ENCODE measurements around the gene RGS9.

RGS9 gene

GRCh38 chr17:65230040-65230439, 92.9 kb downstream of the RGS9 start:
- no peak overlapping the region for H3K4me2 ChIP-seq (ENCODE audit: low read depth, low read length)
- no peaks in the 10 kb centered on the region for H3K9me3 ChIP-seq (replicated peaks; ENCODE audit: insufficient read depth, low read length)
- H2AFZ ChIP-seq (ENCODE audit: low read length) = no peak overlapping the region
- H3K27me3 ChIP-seq (replicated peaks; ENCODE audit: insufficient read depth, low read length) = no peaks in the 10 kb centered on the region
- no peaks in the 10 kb centered on the region for H3F3A ChIP-seq (ENCODE audit: insufficient read depth, low read length)
- no peaks in the 10 kb centered on the region for H3K4me1 ChIP-seq (ENCODE audit: low read length)
- H3K9ac ChIP-seq (ENCODE audit: low read length) = no peak overlapping the region
- H4K20me1 ChIP-seq (ENCODE audit: insufficient read depth, low read length) = no peaks in the 10 kb centered on the region
- no peak overlapping the region for H3K27ac ChIP-seq (ENCODE audit: low read length)
- DNase-seq = no peak
- no peak overlapping the region for H3K4me3 ChIP-seq (ENCODE audit: low read length)
- no peaks in the 10 kb centered on the region for H3K79me2 ChIP-seq (ENCODE audit: low read length)
- no peaks in the 10 kb centered on the region for H3K36me3 ChIP-seq (replicated peaks; ENCODE audit: insufficient read depth, low read length)
- H3K9me2 ChIP-seq (replicated peaks; ENCODE audit: insufficient read depth, low read length) = no peaks in the 10 kb centered on the region
- TF ChIP-seq CTCF (IDR thresholded peaks at IDR 0.05; ENCODE audit: low read length) (no peak), EZH2 (optimal IDR thresholded peaks at IDR 0.05; ENCODE audit: low read depth, low read length) (no peak), EZH2phosphoT487 (IDR thresholded peaks at IDR 0.05; ENCODE audit: low read length) (no peak)

GRCh38 chr17:65231086-65231485, 93.9 kb downstream of the RGS9 start:
- Histone ChIP-seq H3K9ac (ENCODE audit: low read length) (no peak overlapping the region), H3K4me3 (ENCODE audit: low read length) (no peak overlapping the region), H4K20me1 (ENCODE audit: insufficient read depth, low read length) (no peaks in the 10 kb centered on the region), H3K4me1 (ENCODE audit: low read length) (no peaks in the 10 kb centered on the region), H3K27ac (ENCODE audit: low read length) (no peak overlapping the region), H3F3A (ENCODE audit: insufficient read depth, low read length) (no peaks in the 10 kb centered on the region), H3K79me2 (ENCODE audit: low read length) (no peaks in the 10 kb centered on the region), H3K36me3 (replicated peaks; ENCODE audit: insufficient read depth, low read length) (no peaks in the 10 kb centered on the region), H3K9me2 (replicated peaks; ENCODE audit: insufficient read depth, low read length) (no peaks in the 10 kb centered on the region), H3K27me3 (replicated peaks; ENCODE audit: insufficient read depth, low read length) (no peaks in the 10 kb centered on the region), H3K9me3 (replicated peaks; ENCODE audit: insufficient read depth, low read length) (no peaks in the 10 kb centered on the region), H2AFZ (ENCODE audit: low read length) (no peak overlapping the region), H3K4me2 (ENCODE audit: low read depth, low read length) (no peak overlapping the region)
- no peak for DNase-seq
- TF ChIP-seq EZH2 (optimal IDR thresholded peaks at IDR 0.05; ENCODE audit: low read depth, low read length) (no peak), CTCF (IDR thresholded peaks at IDR 0.05; ENCODE audit: low read length) (no peak), EZH2phosphoT487 (IDR thresholded peaks at IDR 0.05; ENCODE audit: low read length) (no peak)

GRCh38 chr17:65231662-65232335, 94.6 kb downstream of the RGS9 start:
- H3K79me2 ChIP-seq (ENCODE audit: low read length) = no peaks in the 10 kb centered on the region
- DNase-seq = peak; percentile 56
- no peaks in the 10 kb centered on the region for H3K9me2 ChIP-seq (replicated peaks; ENCODE audit: insufficient read depth, low read length)
- H3K9me3 ChIP-seq (replicated peaks; ENCODE audit: insufficient read depth, low read length) = no peaks in the 10 kb centered on the region
- no peaks in the 10 kb centered on the region for H3K27me3 ChIP-seq (replicated peaks; ENCODE audit: insufficient read depth, low read length)
- H3K9ac ChIP-seq (ENCODE audit: low read length) = no peak overlapping the region
- no peaks in the 10 kb centered on the region for H3K4me1 ChIP-seq (ENCODE audit: low read length)
- H3K36me3 ChIP-seq (replicated peaks; ENCODE audit: insufficient read depth, low read length) = no peaks in the 10 kb centered on the region
- no peak overlapping the region for H3K4me3 ChIP-seq (ENCODE audit: low read length)
- H4K20me1 ChIP-seq (ENCODE audit: insufficient read depth, low read length) = no peaks in the 10 kb centered on the region
- TF ChIP-seq EZH2phosphoT487 (IDR thresholded peaks at IDR 0.05; ENCODE audit: low read length) = no peak
- peak; percentile 79 for TF ChIP-seq CTCF (IDR thresholded peaks at IDR 0.05; ENCODE audit: low read length)
- H3K27ac ChIP-seq (ENCODE audit: low read length) = no peak overlapping the region
- H3F3A ChIP-seq (ENCODE audit: insufficient read depth, low read length) = no peaks in the 10 kb centered on the region
- H3K4me2 ChIP-seq (ENCODE audit: low read depth, low read length) = no peak overlapping the region
- H2AFZ ChIP-seq (ENCODE audit: low read length) = no peak overlapping the region

Data from MM.1S (cell line).